Activated CD8-positive, alpha-beta memory T cell treated with anti-CD3 and anti-CD28 coated beads for 4 hours (primary cell): ENCODE measurements around the gene CHMP4B.

Experiments
- DNase-seq, 2 donors: peaks; one replicate each; pipeline ENCODE4 v3.0.0-alpha.2; 2020; ENCODE audit warnings: low read depth in 2 of 2

The CHMP4B gene

GRCh38 chr20:33840160-33840559, 29.0 kb downstream of the CHMP4B start:
- DNase-seq = no peak

GRCh38 chr20:33840759-33841435, 29.7 kb downstream of the CHMP4B start:
- DNase-seq = no peak

DNA sequence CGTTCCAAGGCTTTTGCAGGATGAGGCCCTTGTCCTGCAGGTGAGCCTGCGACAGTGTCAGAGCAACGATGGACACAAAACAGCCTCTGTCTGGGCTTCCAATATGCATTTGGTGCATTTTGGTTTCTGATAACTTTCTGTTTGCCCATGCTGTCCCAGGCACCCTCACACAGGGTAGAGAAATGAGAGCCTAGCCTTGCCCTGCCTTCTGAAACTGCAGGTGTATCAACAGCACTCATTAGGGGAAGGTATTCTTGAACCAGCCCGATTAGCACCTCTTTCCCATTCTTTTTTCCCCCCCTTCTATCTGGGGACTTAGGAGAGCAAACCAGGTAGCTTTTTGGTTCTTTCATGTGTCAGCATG, 30.3 kb downstream of the CHMP4B start:
- DNase-seq = no peak

- no peak for DNase-seq
Observed at GRCh38 chr20:33842346-33842745, 31.2 kb downstream of the CHMP4B start.

- DNase-seq = no peak
Observed at GRCh38 chr20:33843050-33843449, 31.9 kb downstream of the CHMP4B start.

DNA sequence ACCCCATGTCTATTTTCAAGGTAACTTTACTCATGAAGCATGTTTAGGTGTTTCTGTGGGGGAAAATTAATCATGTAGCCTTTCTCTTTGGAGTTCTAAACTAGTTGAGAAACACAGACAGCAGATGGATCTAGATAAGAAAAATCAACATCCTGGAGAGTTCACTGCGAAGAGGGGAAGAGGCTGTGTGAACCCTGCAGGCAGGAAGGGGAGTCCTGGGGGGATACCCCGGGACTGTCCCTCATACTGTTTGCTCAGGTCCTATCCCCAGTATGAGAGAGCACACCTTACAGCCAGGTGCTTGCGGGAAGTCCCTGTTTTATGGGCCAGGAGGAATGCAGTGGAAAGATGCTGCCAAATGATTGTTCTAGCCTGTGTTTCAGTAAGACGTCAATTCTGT, 32.7 kb downstream of the CHMP4B start:
- no peak for DNase-seq

GRCh38 chr20:33846291-33846935, 35.3 kb downstream of the CHMP4B start:
- no peak for DNase-seq

DNA sequence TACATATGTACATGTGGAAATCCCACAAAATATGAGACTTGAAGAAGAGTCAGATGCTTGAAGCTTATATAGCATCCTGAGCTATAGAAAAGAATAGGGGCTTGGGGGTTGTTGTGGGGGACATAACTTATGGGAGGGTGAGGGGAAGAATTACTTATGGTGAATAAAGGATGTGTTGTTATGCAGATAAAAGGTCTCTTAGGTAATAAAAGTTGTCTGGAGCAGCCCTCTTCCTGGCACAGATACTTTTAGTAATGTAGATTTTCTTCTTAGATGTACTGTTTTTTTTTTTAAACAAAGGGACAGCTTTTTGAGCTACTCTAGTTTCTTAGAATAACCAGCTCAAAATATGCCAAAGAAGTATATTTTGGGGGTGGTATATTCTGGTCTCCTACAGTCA, 35.9 kb downstream of the CHMP4B start:
- no peak for DNase-seq

DNA sequence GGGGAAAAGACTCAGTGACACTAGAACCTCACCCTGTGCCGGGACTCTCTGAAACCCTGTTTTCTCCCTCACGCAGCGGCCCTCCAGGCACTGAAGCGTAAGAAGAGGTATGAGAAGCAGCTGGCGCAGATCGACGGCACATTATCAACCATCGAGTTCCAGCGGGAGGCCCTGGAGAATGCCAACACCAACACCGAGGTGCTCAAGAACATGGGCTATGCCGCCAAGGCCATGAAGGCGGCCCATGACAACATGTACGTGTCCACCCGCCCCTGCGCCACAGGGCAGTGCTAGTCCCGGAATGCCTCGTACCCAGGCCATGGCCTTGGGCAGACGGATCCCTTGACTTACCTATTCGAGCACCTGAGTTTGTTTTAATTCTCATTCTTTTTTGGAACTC, 37.2 kb downstream of the CHMP4B start:
- no peak for DNase-seq

DNA sequence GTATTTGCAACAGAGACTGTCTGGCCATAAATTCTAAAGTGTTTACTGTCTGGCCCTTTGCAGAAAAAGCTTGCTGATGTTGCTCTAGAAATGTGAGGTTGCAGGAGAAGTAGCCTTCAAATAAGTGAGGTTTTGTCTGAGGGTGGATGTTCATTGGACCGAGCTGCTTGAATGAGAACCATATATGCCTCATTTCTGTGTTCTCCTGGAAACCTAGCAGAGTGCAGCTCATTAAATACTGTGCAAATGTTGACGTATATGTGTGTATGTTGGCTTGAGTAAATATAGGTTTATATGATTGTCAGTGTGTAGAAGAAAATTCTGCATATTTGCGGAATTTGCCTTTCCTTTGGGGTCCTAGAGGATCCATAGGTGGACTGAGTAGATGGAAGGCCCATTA, 39.0 kb downstream of the CHMP4B start:
- no peak for DNase-seq

DNA sequence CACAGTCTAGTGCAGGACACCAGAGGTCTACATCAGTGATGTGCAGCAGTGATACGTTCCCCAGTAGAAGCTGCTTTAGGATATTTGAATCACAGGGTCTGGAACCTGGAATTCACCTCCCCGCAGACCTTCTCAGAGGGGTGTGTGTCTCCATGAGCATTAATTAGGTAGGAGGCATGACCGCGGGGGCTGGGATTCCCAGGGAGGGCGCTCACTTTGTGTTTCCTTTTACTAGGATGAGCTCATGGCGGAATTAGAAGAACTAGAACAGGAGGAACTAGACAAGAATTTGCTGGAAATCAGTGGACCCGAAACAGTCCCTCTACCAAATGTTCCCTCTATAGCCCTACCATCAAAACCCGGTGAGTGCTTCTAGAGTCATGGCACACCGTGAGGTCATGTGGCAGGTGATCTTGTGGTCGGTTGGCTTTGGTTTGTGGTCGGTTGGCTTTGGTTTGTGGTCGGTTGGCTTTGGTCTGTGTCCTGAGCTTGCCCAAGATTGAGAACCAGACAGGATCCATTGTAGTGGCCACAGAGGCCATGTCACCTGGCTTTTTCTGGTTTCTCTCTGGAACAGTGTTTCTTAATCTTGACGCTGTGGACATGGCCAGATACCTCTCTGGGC, 40.8 kb downstream of the CHMP4B start:
- no peak for DNase-seq

DNA sequence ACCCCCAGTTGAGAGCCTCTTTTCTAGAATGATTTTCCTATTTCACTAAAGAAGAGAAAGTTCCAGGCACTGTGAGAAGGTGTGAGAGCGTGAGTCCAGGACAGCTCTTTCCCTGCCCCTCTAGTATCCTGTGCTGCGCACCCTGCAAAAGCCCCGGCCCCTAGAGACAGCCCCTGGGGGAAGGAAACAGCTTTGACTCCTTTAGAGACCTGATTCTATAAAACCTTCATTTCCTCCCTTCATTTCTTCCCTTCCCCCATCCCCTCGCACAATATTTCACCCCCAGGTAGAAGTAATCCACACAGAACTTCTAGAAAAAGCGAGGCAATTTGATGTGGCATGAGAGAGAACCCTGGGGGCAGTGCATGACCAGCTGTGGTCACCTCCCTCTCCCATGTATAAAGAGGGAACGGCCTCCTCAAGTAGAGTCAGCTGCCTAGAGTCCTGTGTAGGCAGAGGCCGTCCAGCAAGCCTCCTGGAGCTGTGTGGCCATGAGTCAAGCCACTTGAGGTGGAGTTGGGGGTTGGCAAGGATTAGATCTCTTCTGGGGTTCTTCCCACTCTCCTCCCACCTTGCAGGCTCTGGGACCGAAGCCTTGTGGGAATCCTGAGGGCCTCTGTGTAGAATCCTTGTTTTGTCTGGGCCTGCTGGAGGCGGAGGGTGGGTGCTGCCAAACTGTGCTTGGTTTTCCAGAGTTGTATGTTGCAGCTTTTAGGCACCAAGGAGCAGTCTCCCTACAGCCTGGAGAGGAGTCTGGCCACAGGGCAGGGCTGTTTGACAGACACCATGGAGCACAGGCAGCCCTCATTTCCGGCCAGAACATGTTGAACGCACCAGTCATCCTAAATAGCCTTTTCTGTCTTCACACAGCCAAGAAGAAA, 41.7 kb downstream of the CHMP4B start:
- no peak for DNase-seq

DNA sequence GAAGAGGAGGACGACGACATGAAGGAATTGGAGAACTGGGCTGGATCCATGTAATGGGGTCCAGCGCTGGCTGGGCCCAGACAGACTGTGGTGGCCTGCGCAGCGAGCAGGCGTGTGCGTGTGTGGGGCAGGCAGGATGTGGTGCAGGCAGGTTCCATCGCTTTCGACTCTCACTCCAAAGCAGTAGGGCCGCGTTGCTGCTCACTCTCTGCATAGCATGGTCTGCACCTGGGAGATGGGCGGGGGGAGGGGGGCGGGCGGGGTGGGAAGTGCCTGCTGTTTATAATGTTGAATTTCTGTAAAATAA, 42.3 kb downstream of the CHMP4B start:
- DNase-seq = no peak

GRCh38 chr20:33857722-33858563, 46.8 kb downstream of the CHMP4B start:
- no peak for DNase-seq

DNA sequence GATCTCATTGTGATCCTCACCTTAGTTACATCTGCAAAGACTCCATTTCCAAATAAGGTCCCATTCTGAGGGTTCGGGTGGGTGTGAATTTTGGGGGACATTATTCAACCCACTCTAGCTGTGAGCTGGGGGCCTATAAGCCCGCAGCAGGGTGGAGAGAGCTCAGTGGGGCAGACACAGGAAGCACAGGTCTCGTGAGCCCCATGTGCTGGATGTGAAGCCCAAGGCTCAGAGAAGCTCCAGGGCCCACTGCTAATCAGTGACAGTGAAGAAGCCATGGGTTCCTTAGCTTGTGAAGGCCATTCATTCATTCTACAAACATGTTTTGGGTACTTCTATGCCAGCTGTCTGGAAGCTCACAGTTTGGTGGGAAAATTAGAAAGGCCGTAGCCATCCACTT, 47.5 kb downstream of the CHMP4B start:
- no peak for DNase-seq

GRCh38 chr20:33859157-33859695, 48.1 kb downstream of the CHMP4B start:
- DNase-seq = peak in 1 of 2 donors; percentile 3

GRCh38 chr20:33859751-33860150, 48.6 kb downstream of the CHMP4B start:
- DNase-seq = no peak

DNA sequence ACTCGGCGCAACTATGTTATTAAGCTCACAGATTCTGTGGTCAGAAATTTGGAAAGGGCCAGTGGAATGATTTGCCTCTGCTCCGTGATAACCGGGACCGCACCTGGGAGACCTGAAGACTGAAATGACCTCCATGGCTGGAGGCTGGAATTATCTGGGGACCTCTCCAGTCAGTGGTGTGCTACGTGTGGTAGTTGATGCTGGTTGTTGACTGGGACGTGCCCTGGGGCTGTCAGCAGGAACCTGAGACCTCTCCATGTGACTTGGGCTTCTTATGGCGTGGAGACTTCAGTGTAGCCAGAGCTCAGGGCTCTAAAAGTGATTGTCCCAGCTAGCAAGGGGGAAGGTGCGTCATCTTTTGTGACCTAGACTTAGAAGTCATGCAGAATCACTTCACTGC, 50.3 kb downstream of the CHMP4B start:
- no peak for DNase-seq

DNA sequence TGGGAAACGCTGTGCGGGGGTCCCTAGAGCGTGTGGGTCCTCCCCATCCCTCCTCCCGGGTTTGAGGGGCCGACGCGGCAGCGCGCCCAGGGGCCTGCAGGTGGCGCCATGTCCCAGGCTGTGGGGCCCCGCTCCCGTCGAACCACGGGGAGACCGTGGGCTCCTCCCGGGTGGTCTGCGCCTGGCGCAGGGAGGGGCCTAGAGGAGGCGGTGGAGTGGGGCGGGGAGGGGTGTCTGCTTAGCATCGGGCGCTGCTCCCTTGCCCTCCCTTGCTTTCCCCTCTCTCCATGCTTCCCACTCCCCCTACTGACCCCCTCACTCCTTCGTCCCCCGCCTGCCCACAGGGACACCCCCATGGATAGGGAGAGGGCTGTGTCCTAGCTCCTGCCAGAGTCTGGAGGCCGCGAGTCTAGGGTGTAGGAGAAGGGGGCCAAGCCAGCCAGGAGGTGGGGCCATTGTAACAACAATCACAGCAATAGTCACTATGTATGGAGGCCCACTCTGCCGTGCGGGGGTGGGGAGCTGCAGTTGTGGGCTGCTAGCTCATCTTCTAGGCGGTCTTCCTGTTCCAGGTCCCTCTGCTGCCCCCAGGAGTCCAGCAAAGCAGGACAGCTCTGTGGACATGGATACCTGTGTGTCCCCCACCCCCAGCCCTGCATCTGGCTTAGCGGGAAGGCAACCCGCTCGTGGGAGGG, 51.7 kb downstream of the CHMP4B start:
- no peak for DNase-seq

- DNase-seq = no peak
Observed at GRCh38 chr20:33863440-33864323, 52.5 kb downstream of the CHMP4B start.
